Activated CD4-positive, alpha-beta T cell treated with anti-CD3 and anti-CD28 coated beads, Interleukin-2, amount 50 U/mL, for 1 hour (primary cell): Measurements from ENCODE around the gene OR4F6.

Experiments used
- DNase-seq: peaks from one replicate; pipeline ENCODE4 v3.0.0-alpha.2; 2020

Gene OR4F6

GRCh38 chr15:101805605-101806345, 2.5 kb downstream of the OR4F6 start:
- DNase-seq = no peak

GRCh38 chr15:101807345-101807945, 4.1 kb downstream of the OR4F6 start:
- DNase-seq = no peak

- no peak for DNase-seq
Observed at GRCh38 chr15:101808201-101808600, 4.9 kb downstream of the OR4F6 start.

- no peak for DNase-seq
Observed at GRCh38 chr15:101810456-101810855, 7.1 kb downstream of the OR4F6 start.

- DNase-seq = no peak
Observed at GRCh38 chr15:101810876-101811275, 7.6 kb downstream of the OR4F6 start.

- DNase-seq = no peak
Observed at GRCh38 chr15:101811902-101812301, 8.6 kb downstream of the OR4F6 start, which contains the start of gene OR4F15. TSS of gene OR4F15 (plus strand) at chr15:101812202. CDS start at chr15:101818187, 5,985 bp downstream.

- no peak for DNase-seq
Observed at GRCh38 chr15:101813803-101814534, 10.7 kb downstream of the OR4F6 start.

- no peak for DNase-seq
Observed at GRCh38 chr15:101820781-101821180, 17.5 kb downstream of the OR4F6 start.

GRCh38 chr15:101827257-101827656, 23.9 kb downstream of the OR4F6 start:
- DNase-seq = no peak

- no peak for DNase-seq
Observed at GRCh38 chr15:101828774-101829173, 25.5 kb downstream of the OR4F6 start.

GRCh38 chr15:101841656-101842055, 38.3 kb downstream of the OR4F6 start:
- DNase-seq = no peak

GRCh38 chr15:101844916-101845315, 41.6 kb downstream of the OR4F6 start:
- no peak for DNase-seq

GRCh38 chr15:101852356-101852755, 49.0 kb downstream of the OR4F6 start:
- no peak for DNase-seq
